Smooth muscle cell (in vitro differentiated cells): ENCODE results near the gene PTPRE. TPM values are rescaled to one million over a fixed set of nuclear protein-coding genes. Genes with fewer than 3 reads are reported as not detected.

Experiments
- DNase-seq: peaks from one replicate; lab custom pipeline; 2025; ENCODE audit not compliant: unreplicated experiment; lab: John Stamatoyannopoulos, UW
- H2AFZ ChIP-seq: fragments of 200-600 bp; sonication (generic); 2 replicates; pipeline ENCODE4 v1.6.0; 2016; ENCODE audit warnings: antibody characterized with exemption, low read depth, mild to moderate bottlenecking
- H3F3A ChIP-seq: fragments of 200-600 bp; sonication (generic); 2 replicates; pipeline ENCODE4 v1.6.0; 2017; ENCODE audit warnings: antibody characterized with exemption, low read depth
- H3K27ac ChIP-seq: fragments of 200-600 bp; sonication (generic); 2 replicates; pipeline ENCODE4 v1.5.1; 2016; ENCODE audit warnings: low read depth, mild to moderate bottlenecking
- H3K27me3 ChIP-seq: fragments of 200-600 bp; sonication (generic); 2 replicates; pipeline ENCODE4 v1.6.1; 2016; ENCODE audit warnings: low read depth, mild to moderate bottlenecking
- H3K36me3 ChIP-seq: fragments of 200-600 bp; sonication (generic); 2 replicates; pipeline ENCODE4 v1.5.1; 2016; ENCODE audit warnings: low read depth
- H3K4me1 ChIP-seq: fragments of 200-600 bp; sonication (generic); 2 replicates; pipeline ENCODE4 v1.5.1; 2016; ENCODE audit warnings: low read depth
- H3K4me2 ChIP-seq: fragments of 200-600 bp; sonication (generic); 2 replicates; pipeline ENCODE4 v1.6.0; 2016; ENCODE audit warnings: mild to moderate bottlenecking
- H3K4me3 ChIP-seq: fragments of 200-600 bp; sonication (generic); 2 replicates; pipeline ENCODE4 v1.5.1; 2016; ENCODE audit warnings: mild to moderate bottlenecking
- H3K79me2 ChIP-seq: fragments of 200-600 bp; sonication (generic); 2 replicates; pipeline ENCODE4 v1.6.0; 2016; ENCODE audit warnings: low read depth, mild to moderate bottlenecking
- H3K9ac ChIP-seq: fragments of 200-600 bp; sonication (generic); 2 replicates; pipeline ENCODE4 v1.6.0; 2016; ENCODE audit warnings: low read depth
- H3K9me3 ChIP-seq: fragments of 200-600 bp; sonication (generic); replicated peaks from 2 replicates; pipeline ENCODE4 v1.5.1; 2016; ENCODE audit warnings: low read depth
- H4K20me1 ChIP-seq: fragments of 200-600 bp; sonication (generic); 2 replicates; pipeline ENCODE4 v1.6.0; 2016; ENCODE audit warnings: low read depth
- WGBS: methylation state at CpG from one replicate; pipeline ENCODE4 v1.1.7; 2016; ENCODE audit warnings: low lambda C conversion rate; 5-methylcytosine and 5-hydroxymethylcytosine counted together
- polyA plus RNA-seq: library from polyadenylated mRNA; unstranded; fragments of >200 nt; fragmentation: Nextera tagmentation; extraction: Ambion mirVana; gene quantifications from 2 replicates; pipeline ENCODE4 v1.2.1, GENCODE V29; 2016
- total RNA-seq: library from RNA; depleted of rRNA; stranded (reverse); fragments of >200 nt; gene quantifications from 2 replicates; pipeline ENCODE4 v1.2.3, GENCODE V29; 2014
- TF ChIP-seq, protein P1 (sequence below): fragments of 200-600 bp; sonication (generic); IDR thresholded peaks from 2 replicates; pipeline ENCODE4 v1.5.1; 2017; ENCODE audit warnings: borderline replicate concordance, mild to moderate bottlenecking, antibody characterized with exemption; ENCODE audit not compliant: insufficient read depth, poor library complexity, severe bottlenecking

The PTPRE gene
- total and polyA plus RNA-seq, 2 experiments from 2014 or later, result 17.1 to 22.7 TPM

DNA sequence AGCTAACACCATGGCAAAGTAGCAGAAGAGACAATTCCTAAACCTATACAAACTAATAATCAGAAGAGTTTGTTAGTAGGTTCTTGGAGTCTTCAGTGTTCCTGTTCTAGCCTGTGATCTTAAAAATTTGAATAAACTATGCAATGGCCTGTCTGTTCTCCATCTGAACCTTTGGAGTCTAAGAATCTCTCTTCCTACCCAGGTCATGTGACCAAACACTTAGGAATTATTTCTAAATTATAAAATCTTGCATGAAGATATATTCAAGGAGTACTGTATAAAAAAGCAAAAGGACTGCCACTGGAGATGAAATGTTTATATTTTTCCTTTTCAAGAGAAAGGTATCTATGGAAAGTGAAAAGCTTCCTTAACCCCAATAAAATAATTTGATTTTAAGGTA is 216.9 kb downstream of the PTPRE start:
- no peaks in the 10 kb centered on the region for H3F3A ChIP-seq
- H3K4me1 ChIP-seq, result peaks cover 12% of the 10 kb centered on the region
- no peak overlapping the region for H3K9ac ChIP-seq
- no peak for DNase-seq
- H2AFZ ChIP-seq, result no peak overlapping the region
- H3K36me3 ChIP-seq, result no peaks in the 10 kb centered on the region
- H3K79me2 ChIP-seq, result peaks cover 51% of the 10 kb centered on the region
- no peak overlapping the region for H3K27ac ChIP-seq
- H3K4me3 ChIP-seq, result peak overlapping the region; percentile 59
- no peaks in the 10 kb centered on the region for H3K9me3 ChIP-seq
- H3K4me2 ChIP-seq, result peak overlapping the region; percentile 86
- TF ChIP-seq, protein P1, sequence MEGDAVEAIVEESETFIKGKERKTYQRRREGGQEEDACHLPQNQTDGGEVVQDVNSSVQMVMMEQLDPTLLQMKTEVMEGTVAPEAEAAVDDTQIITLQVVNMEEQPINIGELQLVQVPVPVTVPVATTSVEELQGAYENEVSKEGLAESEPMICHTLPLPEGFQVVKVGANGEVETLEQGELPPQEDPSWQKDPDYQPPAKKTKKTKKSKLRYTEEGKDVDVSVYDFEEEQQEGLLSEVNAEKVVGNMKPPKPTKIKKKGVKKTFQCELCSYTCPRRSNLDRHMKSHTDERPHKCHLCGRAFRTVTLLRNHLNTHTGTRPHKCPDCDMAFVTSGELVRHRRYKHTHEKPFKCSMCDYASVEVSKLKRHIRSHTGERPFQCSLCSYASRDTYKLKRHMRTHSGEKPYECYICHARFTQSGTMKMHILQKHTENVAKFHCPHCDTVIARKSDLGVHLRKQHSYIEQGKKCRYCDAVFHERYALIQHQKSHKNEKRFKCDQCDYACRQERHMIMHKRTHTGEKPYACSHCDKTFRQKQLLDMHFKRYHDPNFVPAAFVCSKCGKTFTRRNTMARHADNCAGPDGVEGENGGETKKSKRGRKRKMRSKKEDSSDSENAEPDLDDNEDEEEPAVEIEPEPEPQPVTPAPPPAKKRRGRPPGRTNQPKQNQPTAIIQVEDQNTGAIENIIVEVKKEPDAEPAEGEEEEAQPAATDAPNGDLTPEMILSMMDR, result no peak
- H3K27me3 ChIP-seq, result no peaks in the 10 kb centered on the region
- no peaks in the 10 kb centered on the region for H4K20me1 ChIP-seq

DNA sequence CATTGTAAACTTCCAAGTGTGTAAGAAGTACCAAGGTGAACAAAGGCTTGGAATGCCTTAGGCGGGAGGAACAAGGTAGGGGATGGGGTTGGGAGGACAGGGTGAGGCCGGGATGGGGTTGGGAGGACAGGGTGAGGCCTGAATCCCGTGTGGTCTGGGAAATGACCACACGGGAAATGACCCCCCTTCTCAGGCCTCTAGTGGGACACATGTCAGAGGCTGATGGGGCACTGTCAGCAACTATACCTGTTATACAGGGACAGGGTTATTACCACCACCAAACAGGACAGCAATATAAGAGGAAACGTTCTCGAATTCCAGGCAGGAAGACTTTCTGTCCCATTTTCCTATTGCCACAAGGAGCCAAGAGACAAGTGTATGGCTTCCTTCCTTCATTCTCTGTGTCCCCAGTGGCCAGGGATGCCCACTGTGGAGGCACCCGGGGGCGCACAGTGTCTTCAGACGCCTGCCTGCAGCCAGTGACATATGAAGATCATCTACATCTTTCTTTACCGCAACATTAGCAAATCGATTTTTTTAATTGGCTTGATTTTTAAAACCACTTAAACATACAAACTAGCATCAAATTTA is 218.0 kb downstream of the PTPRE start:
- H3K4me1 ChIP-seq, result peaks cover 12% of the 10 kb centered on the region
- H3K27me3 ChIP-seq, result no peaks in the 10 kb centered on the region
- peaks cover 51% of the 10 kb centered on the region for H3K79me2 ChIP-seq
- H2AFZ ChIP-seq, result peak overlapping the region; percentile 61
- no peak for DNase-seq
- H3F3A ChIP-seq, result no peaks in the 10 kb centered on the region
- no peaks in the 10 kb centered on the region for H3K9me3 ChIP-seq
- peak overlapping the region; percentile 86 for H3K4me2 ChIP-seq
- peak overlapping the region; percentile 59 for H3K4me3 ChIP-seq
- no peak overlapping the region for H3K27ac ChIP-seq
- WGBS, result 40% methylated on average over 11 of the region's 11 CpGs
- no peaks in the 10 kb centered on the region for H3K36me3 ChIP-seq
- no peaks in the 10 kb centered on the region for H4K20me1 ChIP-seq
- no peak overlapping the region for H3K9ac ChIP-seq
- TF ChIP-seq, protein P1, result no peak

DNA sequence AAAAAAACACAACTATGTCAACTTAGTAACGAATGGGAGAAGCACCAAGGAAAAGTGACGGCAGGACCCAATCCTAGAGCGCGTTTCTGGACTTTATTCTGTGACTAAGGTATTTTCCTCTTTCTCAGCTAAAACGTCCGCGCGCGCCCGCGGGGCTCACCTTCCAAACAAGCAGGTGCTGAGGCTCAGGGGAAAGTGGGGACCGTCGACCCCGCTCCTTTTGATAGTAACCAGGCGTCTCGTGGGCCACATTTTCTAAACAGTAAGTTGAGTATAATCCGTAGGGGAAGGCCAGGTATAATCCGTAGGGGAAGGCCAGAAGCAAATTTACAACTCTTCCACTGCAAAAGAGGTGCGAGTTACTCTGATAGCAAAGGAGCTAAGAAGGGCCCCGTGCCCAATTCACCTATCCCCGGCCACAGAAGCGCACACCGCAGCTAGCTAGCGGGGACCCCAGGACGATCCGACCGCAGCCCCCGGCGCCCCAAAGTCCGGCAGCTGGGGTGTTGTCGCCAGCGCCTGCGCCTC is 218.6 kb downstream of the PTPRE start:
- WGBS, result 2% methylated on average over 32 of the region's 33 CpGs

More for the DNA sequence above, 218.6 kb downstream of the PTPRE start:
- Histone ChIP-seq H3K4me1 (peaks cover 12% of the 10 kb centered on the region), H2AFZ (peak overlapping the region; percentile 61), H3K9ac (peak overlapping the region; percentile 26), H3K36me3 (no peaks in the 10 kb centered on the region), H3K4me3 (peak overlapping the region; percentile 59), H3K79me2 (peaks cover 48% of the 10 kb centered on the region), H3K27ac (no peak overlapping the region), H4K20me1 (no peaks in the 10 kb centered on the region), H3K9me3 (no peaks in the 10 kb centered on the region), H3K4me2 (peak overlapping the region; percentile 86), H3F3A (no peaks in the 10 kb centered on the region), H3K27me3 (no peaks in the 10 kb centered on the region)
- no peak for DNase-seq
- TF ChIP-seq, protein P1, result no peak
